NB4 (cell line): ENCODE results near the gene CCDC27.
"Not testable (repeated sequence)": the region's sequence is repeated elsewhere in the genome, so short reads cannot be mapped to it uniquely, and the experiment has no call there.

ENCODE experiments used
- DNase-seq: peaks from one replicate; pipeline ENCODE4 v3.0.0; 2010; ENCODE audit warnings: low read depth
- H3K4me3 ChIP-seq: one replicate; pipeline ENCODE4 v1.5.1; 2011; ENCODE audit warnings: mild to moderate bottlenecking, low read depth, low read length, moderate library complexity
- CTCF ChIP-seq: IDR thresholded peaks from one replicate; pipeline ENCODE4 v1.5.1; 2012; ENCODE audit warnings: low read depth, low read length
- MYC ChIP-seq: IDR thresholded peaks from 2 replicates; pipeline ENCODE4 v1.6.1; 2011; ENCODE audit warnings: low read depth, low read length
- POLR2A ChIP-seq: IDR thresholded peaks from 2 replicates; pipeline ENCODE4 v1.6.1; 2011; ENCODE audit warnings: mild to moderate bottlenecking; ENCODE audit not compliant: insufficient read length; ENCODE audit errors: extremely low read depth
- TF ChIP-seq, protein P1 (sequence below): IDR thresholded peaks from 2 replicates; pipeline ENCODE4 v1.6.1; 2011; ENCODE audit warnings: low read depth, low read length

Gene CCDC27

DNA sequence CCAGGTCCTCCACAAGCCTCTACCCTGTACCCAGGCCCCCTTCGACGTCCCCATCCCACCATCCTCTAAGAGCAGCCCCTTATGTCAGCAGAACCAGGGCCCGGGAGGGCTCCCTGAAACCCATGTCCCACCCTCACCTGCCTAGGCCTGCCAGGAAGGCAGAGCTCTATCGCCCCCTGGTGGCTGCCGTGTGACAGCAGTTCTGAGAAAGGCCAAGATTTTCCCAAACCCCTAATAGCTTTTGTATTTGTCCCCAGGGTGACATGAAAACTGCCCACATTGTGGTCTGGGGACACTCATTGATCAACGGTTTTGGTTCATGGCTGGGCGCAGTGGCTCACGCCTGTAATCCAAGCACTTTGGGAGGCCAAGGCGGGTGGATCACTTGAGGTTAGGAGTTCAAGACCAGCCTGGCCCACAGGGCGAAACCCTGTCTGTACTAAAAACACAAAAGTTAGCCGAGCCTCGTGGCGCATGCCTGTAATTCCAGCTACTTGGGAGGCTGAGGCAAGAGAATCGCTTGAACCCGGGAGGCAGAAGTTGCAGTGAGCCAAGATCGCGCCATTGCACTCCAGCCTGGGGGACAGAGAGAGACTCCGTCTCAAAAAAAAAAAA is 27.7 kb upstream of the CCDC27 start:
- DNase-seq = peak; percentile 87
- not testable (repeated sequence) for H3K4me3 ChIP-seq
- TF ChIP-seq, protein P1, sequence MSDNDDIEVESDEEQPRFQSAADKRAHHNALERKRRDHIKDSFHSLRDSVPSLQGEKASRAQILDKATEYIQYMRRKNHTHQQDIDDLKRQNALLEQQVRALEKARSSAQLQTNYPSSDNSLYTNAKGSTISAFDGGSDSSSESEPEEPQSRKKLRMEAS = 0 out of 2 replicates have a peak, but pooled peaks have one; percentile 19
- TF ChIP-seq CTCF = peak; percentile 84

DNA sequence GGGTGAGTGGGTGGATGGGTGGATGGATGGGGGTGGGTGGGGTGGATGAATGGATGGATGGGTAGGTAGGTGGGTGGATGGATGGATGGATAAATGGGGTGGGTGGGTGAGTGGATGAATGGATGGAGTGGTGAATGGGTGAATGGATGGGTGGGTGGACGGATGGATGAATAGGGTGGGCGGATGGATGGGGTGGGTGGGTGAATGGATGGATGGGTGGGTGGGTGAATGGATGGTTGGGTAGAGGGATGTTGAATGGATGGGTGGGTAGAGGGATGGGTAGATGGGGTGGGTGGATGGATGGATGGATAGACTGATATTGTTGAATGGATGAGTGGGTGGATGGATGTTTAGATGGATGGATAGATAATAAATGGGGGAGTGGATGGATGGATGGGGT is 26.9 kb upstream of the CCDC27 start:
- TF ChIP-seq POLR2A (no peak), CTCF (no peak), MYC (no peak)
- TF ChIP-seq, protein P1 = no peak
- no peak for DNase-seq

DNA sequence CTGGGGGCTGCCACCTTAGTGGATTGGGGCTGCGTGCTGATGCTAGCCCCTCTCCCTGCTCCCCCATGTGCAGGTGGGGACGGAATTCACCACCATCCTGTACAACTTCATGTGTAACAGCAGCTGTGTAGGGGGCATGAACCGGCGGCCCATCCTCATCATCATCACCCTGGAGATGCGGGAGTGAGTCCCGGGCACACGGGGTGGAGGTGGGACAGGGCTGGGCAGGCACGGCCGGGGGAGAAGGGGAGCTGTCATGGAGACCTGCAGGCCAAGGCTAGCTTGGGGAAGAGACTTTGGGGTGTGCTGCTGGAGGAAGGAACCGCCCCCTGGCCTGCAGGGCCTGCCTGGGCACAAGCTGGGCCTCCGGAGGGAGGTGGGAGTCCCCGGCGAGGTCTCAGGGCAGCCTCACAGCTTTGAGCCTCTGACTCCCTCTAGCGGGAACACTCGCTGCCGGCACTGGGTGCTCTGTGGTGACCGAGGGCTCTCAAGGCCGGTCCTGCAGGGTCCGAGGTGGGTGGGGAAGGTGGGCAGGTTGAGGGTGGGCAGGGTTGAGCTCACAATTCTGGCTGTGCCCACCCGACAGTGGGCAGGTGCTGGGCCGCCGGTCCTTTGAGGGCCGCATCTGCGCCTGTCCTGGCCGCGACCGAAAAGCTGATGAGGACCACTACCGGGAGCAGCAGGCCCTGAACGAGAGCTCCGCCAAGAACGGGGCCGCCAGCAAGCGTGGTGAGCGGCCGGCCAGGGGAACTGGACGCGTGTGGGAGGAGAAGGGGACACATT is 25.0 kb upstream of the CCDC27 start:
- DNase-seq = peak; percentile 77
- H3K4me3 ChIP-seq = no peak overlapping the region
- TF ChIP-seq, protein P1 = no peak
- TF ChIP-seq POLR2A (no peak), CTCF (peak; percentile 76), MYC (no peak)

More for the DNA sequence above, 26.9 kb upstream of the CCDC27 start:
- H3K4me3 ChIP-seq = no peak overlapping the region

GRCh38 chr1:3727825-3728776 is 24.1 kb upstream of the CCDC27 start:
- no peak for TF ChIP-seq MYC
- no peak for TF ChIP-seq CTCF
- TF ChIP-seq POLR2A = no peak
- TF ChIP-seq, protein P1 = no peak
- no peak for DNase-seq
- H3K4me3 ChIP-seq = no peak overlapping the region

DNA sequence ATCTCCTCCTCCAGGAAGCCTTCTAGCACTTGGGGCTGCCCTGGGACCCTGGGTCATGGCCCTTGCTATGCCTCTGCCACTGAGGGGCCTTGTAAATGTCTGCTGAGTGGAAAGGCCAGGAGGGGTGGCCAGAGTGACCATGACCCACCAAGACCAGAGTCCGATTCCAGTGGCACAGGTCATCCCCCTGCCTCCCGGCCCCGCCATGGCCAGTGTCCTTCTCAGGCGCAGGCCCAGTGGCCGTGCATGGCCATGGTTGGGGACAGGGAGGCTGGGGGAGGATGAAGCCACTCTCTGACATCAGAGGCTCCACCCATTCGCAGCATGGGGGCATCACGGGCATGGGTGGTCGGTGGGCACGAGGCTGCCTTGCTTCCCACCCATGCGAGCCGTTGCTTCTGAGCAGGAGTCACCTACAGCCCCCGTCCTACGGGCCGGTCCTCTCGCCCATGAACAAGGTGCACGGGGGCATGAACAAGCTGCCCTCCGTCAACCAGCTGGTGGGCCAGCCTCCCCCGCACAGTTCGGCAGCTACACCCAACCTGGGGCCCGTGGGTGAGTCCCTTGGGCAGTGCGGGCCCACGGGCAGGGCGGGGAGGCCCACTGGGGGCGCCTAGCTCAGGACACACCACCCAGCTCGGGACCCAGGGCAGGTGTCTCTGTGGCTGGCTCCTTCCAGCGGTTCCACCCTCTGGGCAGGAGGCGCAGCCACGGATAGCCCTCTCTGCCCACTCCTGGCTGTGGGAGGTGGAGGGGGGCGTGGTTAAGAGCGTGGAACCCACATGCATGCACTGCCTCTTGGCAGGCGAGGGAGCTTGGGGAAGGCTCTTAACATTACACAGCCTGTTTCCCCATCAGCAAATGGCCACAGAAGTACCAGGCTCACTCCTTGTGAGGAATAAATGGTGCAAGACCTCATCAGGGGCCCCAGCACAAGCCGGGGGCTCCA is 22.4 kb upstream of the CCDC27 start:
- DNase-seq = no peak
- TF ChIP-seq POLR2A (no peak), MYC (no peak), CTCF (no peak)
- TF ChIP-seq, protein P1 = no peak
- H3K4me3 ChIP-seq = no peak overlapping the region
